NCI-H510A (cell line): ENCODE results near the gene IQGAP3.

Source experiments
- DNase-seq: peaks from one replicate; lab custom pipeline; 2025; lab: John Stamatoyannopoulos, UW

The IQGAP3 gene

DNA sequence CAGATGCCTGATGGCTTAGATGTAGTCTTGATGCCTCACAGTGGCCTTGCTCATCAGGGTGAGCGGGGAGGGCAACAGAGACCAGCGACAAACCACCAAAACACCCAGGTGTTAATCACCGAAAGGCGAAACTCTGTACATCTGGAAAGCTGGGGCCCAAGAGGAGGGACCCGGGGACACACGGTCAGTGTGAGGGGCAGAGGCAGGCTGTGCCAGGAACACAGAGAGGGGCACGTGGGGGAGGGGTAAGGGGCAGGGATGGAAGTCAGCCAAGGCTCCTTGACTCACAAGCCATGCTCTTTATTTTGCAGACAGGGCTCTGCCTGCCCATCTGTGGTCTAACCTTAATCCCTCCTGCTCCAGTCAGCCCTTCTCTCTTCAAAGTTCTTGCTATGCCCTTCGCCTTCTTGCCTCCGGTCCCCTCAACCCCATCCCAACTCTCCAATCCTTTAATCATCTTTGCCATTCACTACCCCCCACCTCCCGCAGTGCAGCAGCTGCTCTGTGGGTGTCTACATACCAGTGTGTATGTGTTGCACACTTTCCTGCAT is 76.1 kb downstream of the IQGAP3 start:
- no peak for DNase-seq

DNA sequence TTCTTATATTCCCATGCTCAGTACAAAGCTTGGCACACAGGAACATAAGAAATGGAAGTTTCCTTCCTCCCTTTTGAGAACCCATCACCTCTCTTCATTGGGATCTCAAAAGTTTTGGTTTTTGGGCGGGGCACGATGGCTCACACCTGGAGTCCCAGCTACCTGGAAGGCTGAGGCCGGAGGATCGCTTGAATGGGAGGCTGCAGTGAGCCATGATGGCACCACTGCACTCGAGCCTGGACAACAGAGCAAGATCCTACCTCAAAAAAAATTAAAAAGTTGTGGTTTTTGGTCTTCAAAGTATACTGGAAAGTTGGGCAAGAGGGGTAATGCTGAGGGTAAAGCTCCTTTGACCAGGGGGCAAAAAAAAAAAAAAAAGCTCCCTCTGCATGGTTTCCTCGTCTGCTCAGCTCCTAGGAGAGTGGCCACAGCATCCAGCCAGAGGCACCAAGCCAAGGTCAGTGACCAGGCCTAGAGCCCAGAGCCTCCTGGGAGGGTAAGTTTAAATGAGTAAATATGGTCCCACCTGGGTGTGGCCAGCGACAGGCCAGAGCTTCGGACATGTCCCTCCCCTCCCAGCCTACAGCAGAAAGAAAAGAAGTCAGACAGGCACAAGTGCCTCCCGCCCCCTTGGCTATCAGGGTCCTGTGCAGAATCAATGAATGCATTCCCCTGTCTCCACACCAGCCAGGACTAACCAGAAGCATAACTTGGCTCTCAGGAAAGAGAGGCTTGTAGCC is 76.8 kb downstream of the IQGAP3 start:
- no peak for DNase-seq

DNA sequence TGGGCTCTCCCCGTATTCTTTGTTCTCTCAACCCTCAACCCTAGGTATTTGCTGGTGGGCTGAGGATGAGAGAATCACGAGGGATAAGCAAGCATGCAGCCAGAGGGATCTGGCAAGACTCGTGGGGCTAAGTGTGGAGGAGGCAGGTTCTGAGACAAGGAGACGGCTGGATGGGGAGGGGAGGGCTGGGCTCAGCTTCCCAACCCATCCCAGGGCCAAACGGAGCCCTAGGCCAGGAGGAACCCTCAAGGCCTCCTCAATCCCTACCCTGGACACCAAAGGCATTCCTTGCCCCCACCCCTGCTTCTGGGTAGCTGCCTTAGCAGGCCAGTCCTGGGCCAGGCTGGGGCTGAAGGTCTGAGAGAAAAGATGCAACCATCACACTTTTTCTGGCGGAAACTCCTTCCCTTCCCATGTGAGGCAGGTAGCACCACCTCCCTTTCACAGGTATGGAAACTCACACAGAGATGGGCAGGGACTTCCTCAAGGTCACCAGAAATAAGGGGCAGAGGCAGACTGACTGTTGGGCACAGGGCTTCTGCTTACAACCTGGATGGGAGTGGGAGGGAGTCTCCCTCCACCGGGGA is 78.0 kb downstream of the IQGAP3 start:
- no peak for DNase-seq

DNA sequence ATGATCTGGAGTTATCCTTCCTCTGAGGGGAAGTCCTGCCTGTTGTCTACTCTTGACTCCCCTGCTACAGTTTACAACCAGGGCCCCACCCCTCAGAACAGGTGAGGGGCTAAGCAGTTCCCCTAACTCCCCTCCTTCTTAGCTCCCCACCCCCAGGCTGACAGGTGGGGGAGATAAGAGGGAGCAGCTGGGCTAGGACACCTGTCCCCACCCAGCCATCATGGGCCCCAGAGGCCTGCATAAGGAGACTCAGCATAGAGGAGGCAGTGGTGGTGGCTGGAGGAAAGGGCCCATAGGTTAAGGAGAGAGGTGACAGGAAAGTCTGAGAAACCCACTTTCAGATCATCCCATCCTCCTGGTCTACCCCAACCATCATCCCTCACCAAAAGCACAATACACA is 78.6 kb downstream of the IQGAP3 start:
- no peak for DNase-seq

DNA sequence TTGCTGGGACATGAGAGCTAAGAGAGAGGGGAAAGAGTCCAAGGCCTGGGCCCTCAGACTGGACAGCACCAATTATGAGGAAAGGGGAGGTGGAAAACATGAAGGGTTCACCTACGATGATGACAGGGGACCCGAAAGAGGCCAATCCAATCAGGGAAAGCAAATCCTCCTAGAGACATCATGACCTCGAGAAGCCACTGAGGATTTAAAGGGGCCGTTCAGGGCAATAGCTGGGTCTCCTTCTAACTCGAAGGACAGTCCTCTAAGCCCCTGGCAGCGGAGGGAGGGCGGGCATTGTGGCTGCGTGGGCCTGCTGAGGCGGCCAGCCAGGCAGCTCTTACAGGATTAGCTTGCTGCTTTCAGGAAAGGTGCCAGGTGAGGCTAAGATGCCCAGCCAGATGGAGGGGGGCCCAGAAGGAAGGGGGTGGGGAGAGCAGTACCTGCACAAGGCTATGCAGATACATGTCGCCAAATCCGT is 79.2 kb downstream of the IQGAP3 start:
- no peak for DNase-seq

DNA sequence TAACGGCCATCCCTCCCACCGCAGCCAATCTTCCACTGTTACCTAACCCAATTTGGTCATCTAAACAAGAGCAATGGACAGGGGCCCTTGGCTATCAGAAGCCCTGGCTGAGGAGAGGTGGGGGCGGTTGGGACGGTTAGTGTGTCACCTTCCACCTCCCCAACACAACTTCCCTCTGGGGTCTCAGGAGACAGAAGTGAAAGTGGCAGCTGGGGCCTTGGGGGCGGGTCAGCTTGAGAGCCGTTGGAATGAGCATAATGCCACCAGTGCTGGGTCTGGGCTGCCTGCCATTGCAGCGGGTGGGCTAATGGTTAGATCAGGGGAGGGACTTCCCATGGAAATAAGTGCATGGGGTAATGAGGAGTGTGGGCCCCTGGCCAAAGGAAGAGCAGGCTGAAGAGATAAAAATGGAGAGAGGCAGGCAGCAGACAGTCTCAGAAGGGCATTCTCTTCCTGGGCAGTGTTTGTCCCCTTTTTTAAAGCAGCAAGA is 79.7 kb downstream of the IQGAP3 start:
- no peak for DNase-seq

DNA sequence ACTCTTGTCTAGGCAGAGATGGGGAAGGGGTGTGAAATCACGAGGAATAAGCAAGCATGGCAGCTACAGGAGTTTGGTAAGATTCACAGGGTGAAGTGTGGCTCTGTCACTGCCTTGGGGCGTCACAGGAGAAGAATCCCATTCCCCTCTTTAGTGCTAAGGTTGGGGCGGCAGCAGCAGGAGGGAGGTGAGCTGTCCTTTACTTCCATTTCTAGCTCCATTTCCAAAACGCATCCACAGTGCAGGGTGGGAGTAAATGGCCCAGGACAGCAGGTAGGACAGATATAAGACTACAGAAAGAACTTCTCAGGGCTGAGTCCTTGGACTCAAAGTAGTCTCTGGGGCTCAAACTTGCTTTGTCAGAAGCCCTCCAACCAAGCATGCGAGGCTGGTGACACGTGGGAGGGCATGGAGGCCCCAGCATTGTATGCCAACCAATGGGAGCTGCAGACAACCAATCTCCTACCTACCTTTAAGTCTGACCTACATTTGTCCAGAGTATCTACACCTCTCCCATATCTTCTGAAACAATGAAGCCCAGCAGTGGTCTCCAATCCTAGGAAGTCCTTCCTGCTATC is 80.3 kb downstream of the IQGAP3 start:
- DNase-seq: no peak

DNA sequence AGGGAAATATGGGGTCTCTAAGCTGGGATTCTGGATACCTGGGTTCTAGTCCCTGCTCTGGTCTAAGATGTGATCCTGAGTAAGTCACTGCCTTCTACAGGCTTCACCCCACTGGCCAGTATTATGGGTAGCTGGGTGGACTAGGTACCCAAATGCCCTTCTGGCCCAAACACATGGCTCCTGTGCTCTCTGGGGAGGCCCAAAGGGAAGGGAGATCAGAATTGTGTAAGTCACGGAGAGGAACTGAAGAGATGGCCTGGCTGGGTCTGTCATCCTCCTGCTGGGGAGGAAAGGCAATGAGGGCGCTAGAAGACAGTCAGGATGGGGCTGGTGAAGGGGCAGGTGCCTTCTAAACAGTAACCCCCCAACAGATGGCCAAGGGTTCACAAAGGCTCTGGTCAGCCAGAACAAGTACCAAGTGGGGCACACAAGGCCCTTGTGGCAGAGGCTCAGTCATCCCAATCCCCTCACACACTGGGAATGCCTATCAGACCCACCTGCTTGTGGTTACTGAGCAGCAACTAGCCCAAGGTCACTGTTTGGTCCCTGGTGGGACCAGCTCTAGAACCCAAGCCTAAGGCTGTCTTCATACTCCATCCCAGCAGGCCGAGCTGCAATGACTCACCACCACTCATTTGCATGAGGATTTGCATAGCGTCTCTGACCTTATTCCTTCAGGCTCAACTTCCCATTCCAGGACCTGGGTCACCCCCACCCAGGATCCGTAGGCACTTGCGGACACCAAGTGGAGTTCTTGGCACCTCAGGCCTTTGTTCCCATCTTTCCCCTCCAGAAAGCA is 81.0 kb downstream of the IQGAP3 start:
- DNase-seq: no peak

DNA sequence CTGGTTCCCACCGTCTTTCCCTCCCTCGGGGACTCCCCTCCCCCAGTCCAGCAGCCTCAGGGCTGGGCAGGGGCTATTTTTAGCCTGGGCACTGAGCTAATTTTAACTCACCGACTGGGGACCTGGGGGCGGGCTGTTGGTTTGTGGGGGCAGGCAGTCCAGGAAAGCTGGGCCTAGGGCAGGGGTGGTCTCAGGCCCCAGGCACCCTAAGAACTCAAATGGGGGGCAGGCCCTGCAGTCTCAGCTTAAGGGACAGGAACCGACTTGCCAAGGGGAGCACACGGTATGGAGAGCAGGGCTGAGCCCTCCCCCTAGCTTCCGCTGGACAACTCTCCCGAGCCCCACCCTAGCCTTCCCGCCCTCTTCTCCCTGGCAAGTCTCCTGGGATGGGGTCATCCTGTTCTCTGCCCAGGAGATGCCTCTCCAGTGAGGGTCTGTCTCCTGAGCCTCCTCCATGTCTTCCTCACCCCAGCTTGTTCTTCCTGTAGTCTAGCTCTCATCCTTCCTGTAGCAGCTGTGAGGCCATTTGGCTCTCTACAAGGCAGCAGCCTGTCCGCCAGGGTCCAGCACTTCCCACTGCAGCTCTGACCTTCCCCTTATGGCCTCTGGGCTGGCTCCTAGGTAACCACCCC is 81.8 kb downstream of the IQGAP3 start:
- DNase-seq: no peak

DNA sequence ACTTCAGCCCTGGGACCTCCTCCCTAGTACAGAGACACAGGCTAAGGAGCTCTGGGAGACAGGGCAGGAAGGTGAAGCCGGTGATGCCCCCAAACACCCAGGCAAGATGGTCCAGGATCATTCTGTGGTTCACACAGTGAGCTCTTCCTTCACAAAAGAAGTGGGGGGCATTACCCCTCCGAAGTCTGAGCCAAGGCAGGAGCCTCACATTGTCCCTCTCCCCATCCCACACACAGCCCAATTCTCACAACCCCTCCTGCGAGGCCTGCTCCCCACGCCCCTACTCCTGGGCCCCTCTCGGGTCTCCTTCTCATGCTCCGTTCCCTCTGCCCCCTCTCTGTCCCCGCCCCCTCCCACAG is 82.5 kb downstream of the IQGAP3 start:
- DNase-seq: no peak

DNA sequence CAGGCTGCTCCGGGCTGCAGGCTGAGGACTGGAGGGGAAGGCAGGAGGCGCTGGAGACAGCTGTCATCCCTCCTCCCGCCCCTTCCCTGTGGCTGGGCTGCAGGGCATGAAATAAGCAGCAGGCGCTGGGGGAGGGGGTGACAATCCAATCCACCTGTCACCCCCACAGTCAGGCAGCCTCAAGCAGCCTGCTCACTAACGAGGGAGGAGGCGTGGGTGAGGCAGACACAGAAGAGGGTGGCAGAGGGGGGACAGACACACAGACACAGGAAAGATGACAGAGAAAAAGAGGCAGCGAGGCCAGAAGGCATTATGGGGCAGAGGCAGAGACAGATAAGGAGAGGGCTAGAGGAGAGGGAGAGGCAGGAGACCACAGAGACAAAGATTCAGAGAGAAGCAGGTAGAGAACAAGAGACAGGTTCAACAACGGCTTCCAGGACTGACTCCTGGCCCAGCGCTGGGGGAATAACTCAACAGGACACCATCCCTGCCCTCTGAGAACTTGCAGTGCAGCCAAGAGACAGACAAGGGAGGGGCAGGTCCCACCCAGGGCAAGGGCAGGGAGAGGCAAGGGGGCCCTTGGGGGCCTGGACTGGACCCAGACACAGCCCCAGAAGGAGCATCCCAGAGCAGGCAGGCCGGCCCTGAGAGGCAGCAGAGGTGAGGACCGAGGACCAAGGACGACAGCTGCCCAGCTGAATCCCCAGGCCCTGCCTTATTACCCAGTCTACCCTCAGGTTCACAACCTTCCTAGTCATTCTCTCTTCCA is 83.0 kb downstream of the IQGAP3 start:
- DNase-seq: peak; percentile 90

DNA sequence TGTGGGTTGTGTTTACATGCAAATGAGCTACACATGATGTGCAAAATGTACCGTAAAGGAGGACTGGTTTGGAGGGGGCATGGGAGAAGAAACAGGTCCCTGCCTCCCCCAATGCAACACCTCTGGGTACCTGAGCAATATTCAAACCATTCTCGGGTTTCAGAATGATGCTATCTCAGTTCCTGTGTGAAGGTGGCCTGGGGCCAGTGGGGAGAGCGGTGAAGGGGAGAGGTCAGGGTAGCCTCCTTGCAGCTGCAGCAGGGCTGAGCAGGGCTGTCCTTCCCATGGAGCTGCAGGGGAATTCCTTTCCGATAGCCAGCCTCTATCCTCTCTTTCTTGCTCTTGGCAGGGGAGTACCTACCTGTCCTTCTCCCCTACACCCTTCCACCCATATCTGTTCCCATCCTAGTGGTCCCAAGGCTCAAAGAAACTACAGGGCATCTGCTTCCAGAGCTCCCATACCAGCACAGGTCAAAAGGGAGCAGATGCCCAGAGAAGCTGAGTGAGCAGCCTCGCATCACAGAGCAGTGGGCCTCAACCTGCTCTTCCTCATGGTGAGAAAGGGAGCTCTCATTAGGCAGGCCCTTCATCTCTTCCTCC is 83.7 kb downstream of the IQGAP3 start:
- no peak for DNase-seq

DNA sequence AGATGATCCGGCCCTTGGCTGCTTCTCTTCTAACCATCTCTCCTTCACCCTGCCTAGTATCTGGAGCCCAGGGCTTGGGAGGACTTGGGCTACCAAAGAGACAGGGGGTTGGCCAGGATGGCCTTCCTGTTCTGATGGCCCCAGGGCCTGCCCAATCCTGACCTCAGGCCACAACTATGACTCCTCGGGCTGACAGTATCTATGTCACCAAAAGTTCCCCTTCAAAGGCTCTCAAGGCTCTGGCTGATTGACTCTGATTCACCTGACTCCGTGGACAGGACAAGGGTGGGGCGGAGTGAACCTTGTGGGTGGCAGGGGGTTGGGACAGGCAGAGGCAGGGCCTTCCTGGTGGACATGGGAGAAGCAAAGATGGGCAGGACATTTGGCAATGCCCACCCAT is 84.5 kb downstream of the IQGAP3 start:
- no peak for DNase-seq

DNA sequence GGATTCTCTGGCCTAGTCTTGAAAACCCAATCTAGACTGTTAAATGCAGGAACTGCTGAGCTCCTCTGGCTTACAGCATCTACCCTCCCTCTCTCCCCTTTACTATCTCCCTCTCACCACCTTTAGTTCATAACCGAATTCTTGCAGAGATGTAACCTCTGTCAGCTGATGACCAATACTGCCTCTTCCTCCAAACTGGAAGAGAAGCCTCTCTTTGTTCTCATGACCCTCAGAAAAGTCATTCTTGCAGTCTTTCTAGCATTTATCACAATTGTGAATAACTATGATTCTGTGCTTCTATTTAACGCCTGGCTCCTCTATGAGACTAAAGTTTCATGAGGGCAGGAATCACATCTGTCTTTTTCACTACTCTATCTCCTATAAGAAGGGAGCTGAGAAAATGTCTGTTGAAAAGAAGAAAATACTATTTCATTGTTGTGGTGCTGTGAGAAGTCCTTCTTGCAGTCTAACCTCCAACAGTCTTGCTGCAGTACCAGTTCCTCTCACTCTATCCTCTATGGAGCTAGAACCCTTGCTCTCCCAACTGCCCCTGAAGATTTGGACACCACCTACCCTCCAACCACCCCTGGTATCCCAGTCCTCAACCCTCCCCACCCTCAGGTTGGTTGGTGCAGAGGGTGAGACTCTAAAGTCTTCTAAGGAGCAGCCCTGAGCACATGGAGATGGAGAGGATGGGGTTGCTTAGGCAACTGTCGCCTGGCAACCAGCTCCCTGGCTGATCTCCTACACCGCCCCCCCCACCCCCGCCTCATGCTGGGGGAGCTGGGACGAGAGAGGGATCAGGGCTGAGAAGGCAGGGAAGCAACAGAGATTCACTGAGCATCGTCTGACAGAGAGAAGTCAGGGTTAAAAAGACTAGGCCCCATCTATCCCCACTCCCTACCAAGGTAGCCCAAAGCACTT is 85.7 kb downstream of the IQGAP3 start:
- no peak for DNase-seq

DNA sequence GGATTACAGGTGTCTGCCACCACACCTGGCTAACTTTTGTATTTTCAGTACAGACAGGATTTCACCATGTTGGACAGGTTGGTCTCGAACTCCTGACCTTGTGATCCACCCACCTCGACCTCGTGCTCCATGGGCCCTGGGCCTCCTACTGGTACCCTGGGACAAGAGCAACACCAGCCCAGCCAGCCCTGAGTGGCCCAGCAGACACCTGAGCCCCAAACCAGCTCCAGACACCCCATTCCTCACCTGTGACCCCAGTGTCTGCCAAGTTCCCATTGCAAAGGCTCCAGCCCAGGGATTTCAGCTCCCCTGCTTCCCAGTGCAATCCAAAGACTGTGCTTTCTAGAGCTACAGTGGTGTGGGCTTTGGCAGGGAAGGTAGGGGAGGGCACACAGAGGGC is 86.4 kb downstream of the IQGAP3 start:
- no peak for DNase-seq

DNA sequence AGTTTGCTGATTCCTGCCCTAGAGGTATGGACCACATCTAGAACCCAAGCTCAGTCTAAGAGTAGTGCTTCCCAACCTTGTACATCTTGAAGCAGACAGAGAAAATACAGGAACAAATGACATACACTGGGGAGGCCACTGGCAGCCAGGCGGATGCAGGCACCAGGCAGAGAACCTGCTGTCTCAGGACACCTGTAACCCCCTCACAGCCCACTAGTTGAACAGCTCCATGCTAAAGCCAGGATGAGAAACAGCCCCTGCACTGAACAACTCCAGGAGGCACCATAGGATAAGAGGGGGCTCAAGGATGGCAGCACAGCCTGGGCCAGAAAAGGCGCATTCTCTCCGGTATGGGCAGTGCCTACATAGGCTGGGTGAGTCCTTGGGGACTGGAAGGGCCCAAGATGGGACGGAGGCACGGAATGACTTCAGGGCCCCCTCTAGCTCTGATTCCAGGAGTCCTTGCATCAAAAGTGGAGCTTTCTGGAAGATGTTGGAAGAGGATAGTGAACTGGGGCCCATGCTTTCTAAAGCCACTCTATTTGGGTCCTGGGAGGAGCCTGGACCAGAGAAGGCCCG is 87.8 kb downstream of the IQGAP3 start:
- DNase-seq: no peak

DNA sequence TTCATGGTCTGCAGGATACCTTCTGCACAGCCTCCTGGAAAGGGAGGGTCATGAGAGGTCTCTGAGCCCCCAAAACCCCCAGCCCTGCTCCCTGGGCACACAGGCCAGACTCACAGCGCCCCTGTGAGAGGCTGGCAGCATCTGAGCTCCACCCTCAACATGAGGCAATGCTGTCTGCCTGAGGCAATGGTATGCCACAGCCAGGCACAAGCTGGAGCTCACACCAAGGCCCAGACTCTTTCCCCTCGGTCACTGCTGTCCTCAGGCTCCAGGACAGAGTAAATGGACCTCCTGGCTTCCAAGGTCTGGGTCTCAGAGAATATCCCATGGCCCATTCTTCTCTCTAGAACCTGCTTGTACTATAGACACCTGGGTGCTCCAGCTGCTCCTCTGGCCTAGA is 89.0 kb downstream of the IQGAP3 start:
- DNase-seq: no peak

DNA sequence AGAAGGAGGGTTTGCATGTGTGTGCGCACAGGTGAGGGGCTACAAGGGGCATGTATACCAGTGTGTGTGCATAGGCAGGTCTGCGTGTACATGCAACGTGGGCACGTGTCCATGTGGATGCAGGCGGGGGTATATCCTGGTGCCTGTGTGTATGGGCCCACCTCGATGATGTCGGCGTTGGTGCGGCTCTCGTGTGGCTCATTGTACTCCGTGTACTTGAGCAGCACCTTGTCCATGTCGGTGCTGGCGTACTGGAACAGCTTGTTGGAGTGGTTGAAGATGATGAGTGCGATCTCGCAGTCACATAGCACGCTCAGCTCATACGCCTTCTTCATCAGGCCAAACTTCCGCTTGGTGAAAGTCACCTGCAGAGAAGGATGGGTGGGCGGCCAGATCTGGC is 90.1 kb downstream of the IQGAP3 start:
- no peak for DNase-seq

DNA sequence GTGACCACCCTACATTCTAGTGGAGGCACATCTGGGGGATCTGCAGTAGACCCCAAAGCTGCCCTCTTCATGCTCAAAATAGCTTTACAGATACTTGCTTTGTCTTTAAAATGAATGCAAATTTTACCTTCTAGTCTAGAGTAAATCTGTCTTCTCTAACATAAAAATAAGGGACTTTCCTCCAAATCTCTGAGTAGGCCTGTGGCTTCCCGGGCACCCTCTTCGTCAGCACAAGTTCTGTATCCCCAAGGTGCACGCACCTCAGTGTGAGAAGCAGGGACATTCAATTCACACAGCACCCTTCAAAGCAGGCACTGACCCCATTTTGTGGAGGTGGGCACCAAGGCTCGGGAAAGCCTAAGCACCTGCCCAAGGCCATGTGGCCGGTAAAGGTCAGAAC is 90.8 kb downstream of the IQGAP3 start:
- no peak for DNase-seq
